CD4-positive, alpha-beta T cell (primary cell): ENCODE measurements around the gene ACTN4. TPM values are rescaled to one million over a fixed set of nuclear protein-coding genes. Genes with fewer than 3 reads are reported as not detected.

Experiments
- ATAC-seq: fragments of 200-7000 bp; cut with Tn5 transposase; one replicate; pipeline ENCODE4 v1.10.0; 2022; ENCODE audit warnings: mild to moderate bottlenecking; ENCODE audit not compliant: poor library complexity
- CTCF ChIA-PET: fragments of 350-600 bp; sonication (Branson Sonifier 250); formaldehyde crosslinking; loops from one replicate; lab custom pipeline; 2021; ENCODE audit warnings: antibody characterized with exemption, inconsistent platforms; lab: Charles Lee
- POLR2A ChIA-PET: fragments of 350-600 bp; sonication (Branson Sonifier 250); formaldehyde crosslinking; loops from one replicate; lab custom pipeline; 2021; ENCODE audit warnings: antibody characterized with exemption, inconsistent platforms; lab: Charles Lee
- DNase-seq, 14 experiments: peaks; one replicate each; pipeline ENCODE4 v3.0.0-alpha.2; 2013 to 2020; ENCODE audit warnings: mixed read lengths in 2 of 14
- H3K27ac ChIP-seq, 2 donors: one replicate each; pipeline versions ENCODE4 v1.5.1 to v1.7.0; 2013; ENCODE audit warnings: low read length in 2 of 2, low read depth in 1 of 2, mild to moderate bottlenecking in 1 of 2
- H3K27me3 ChIP-seq, 2 experiments: 1 replicate in 1 of 2; 2 replicates in 1 of 2; pipeline versions ENCODE4 v1.6.1 to v1.7.0; 2013; ENCODE audit warnings: low read length in 2 of 2, control low read depth in 1 of 2, mild to moderate bottlenecking in 1 of 2, moderate library complexity in 1 of 2; ENCODE audit not compliant: insufficient read depth in 2 of 2, control insufficient read depth in 1 of 2
- H3K36me3 ChIP-seq: one replicate; pipeline ENCODE4 v1.6.1; 2013; ENCODE audit warnings: low read length, control low read depth; ENCODE audit not compliant: insufficient read depth
- H3K4me1 ChIP-seq: one replicate; pipeline ENCODE4 v1.6.1; 2013; ENCODE audit warnings: low read length, control low read depth; ENCODE audit not compliant: insufficient read depth
- H3K4me3 ChIP-seq: one replicate; pipeline ENCODE4 v1.5.1; 2013; ENCODE audit warnings: mild to moderate bottlenecking, low read length, moderate library complexity
- H3K9me3 ChIP-seq, 2 experiments: 1 replicate in 1 of 2; 2 replicates in 1 of 2; pipeline versions ENCODE4 v1.6.1 to v1.7.0; 2013; ENCODE audit warnings: low read length in 2 of 2, mild to moderate bottlenecking in 2 of 2, control low read depth in 1 of 2, moderate library complexity in 1 of 2; ENCODE audit not compliant: control insufficient read depth in 1 of 2, insufficient read depth in 1 of 2
- H3K27ac Mint-ChIP-seq: one replicate; pipeline ENCODE4 v1.8.0; 2020; ENCODE audit warnings: mixed read lengths
- H3K27me3 Mint-ChIP-seq: one replicate; pipeline ENCODE4 v1.8.0; 2021; ENCODE audit warnings: mixed read lengths
- H3K36me3 Mint-ChIP-seq: one replicate; pipeline ENCODE4 v1.8.0; 2021; ENCODE audit warnings: low read depth, mixed read lengths
- H3K4me1 Mint-ChIP-seq: one replicate; pipeline ENCODE4 v1.8.0; 2021; ENCODE audit warnings: low read depth, mixed read lengths
- H3K4me3 Mint-ChIP-seq: one replicate; pipeline ENCODE4 v1.8.0; 2020; ENCODE audit warnings: mild to moderate bottlenecking, mixed read lengths
- H3K9me3 Mint-ChIP-seq: one replicate; pipeline ENCODE4 v1.8.0; 2020; ENCODE audit warnings: mixed read lengths
- intact Hi-C, 2 experiments: fragments of 100-400 bp; cut with DNase I in 1 of 2; cut with micrococcal nuclease in 1 of 2; formaldehyde crosslinking; loops; one replicate each; pipeline versions ENCODE4 v1.15.1 to v1.9.0; 2023 to 2025; cut with DNase I, micrococcal nuclease
- total RNA-seq, 174 experiments: library from RNA in 2 of 174; stranded (reverse) in 2 of 174; gene quantifications; one replicate each; pipeline ENCODE4 v1.2.3 and lab custom pipeline; 2021 to 2026
- TF ChIP-seq, protein P1 (sequence below): fragments of 200-600 bp; IDR thresholded peaks from one replicate; pipeline ENCODE4 v1.8.0; 2022; ENCODE audit warnings: antibody characterized with exemption, mild to moderate bottlenecking

ACTN4 gene
- total RNA-seq, 2 experiments from 2014 or later = 70.3 to 84.0 TPM

DNA sequence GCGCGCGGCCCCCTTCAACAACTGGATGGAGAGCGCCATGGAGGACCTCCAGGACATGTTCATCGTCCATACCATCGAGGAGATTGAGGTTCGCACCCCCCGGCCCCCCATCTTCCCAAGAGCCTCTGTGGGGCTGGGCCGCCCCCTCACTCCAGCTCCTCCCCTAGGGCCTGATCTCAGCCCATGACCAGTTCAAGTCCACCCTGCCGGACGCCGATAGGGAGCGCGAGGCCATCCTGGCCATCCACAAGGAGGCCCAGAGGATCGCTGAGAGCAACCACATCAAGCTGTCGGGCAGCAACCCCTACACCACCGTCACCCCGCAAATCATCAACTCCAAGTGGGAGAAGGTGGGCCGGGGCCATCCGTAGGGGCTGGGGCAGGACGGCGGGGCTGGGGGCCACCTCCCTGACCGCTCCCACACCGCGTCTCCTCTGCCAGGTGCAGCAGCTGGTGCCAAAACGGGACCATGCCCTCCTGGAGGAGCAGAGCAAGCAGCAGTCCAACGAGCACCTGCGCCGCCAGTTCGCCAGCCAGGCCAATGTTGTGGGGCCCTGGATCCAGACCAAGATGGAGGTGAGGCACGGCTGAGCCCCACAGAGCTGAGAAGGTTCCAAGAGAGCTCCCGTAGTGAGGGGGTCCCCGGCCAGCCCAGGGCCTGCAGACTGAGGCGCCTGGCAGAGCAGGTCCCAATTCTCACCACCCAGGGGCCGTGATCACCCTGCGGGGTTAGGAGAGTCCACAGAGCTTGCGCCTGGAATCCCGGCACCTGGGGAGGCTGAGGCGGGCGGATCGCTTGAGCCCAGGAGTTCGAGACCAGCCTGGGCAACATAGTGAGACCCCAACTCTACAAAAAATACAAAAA, 76.8 kb downstream of the ACTN4 start:
- Mint-ChIP-seq H3K4me1 (no peaks in the 10 kb centered on the region), H3K9me3 (no peaks in the 10 kb centered on the region), H3K4me3 (no peak overlapping the region), H3K36me3 (peaks cover 36% of the 10 kb centered on the region), H3K27me3 (no peaks in the 10 kb centered on the region), H3K27ac (no peak overlapping the region)
- TF ChIP-seq, protein P1, sequence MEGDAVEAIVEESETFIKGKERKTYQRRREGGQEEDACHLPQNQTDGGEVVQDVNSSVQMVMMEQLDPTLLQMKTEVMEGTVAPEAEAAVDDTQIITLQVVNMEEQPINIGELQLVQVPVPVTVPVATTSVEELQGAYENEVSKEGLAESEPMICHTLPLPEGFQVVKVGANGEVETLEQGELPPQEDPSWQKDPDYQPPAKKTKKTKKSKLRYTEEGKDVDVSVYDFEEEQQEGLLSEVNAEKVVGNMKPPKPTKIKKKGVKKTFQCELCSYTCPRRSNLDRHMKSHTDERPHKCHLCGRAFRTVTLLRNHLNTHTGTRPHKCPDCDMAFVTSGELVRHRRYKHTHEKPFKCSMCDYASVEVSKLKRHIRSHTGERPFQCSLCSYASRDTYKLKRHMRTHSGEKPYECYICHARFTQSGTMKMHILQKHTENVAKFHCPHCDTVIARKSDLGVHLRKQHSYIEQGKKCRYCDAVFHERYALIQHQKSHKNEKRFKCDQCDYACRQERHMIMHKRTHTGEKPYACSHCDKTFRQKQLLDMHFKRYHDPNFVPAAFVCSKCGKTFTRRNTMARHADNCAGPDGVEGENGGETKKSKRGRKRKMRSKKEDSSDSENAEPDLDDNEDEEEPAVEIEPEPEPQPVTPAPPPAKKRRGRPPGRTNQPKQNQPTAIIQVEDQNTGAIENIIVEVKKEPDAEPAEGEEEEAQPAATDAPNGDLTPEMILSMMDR = no peak
- DNase-seq (no peak), ATAC-seq (no peak)
- no peak overlapping the region for H3K4me3 ChIP-seq
- CTCF ChIA-PET = interaction anchor here (0.8 to 0.9 kb wide), 2 partner anchors 38 to 90 kb away, joined by 3 to 4 read pairs; no protein-coding TSS in a partner anchor
- intact Hi-C loops = no loop called here
- peaks cover 78% of the 10 kb centered on the region for H3K36me3 ChIP-seq
- H3K27ac ChIP-seq = no peak overlapping the region
- H3K9me3 ChIP-seq = no peaks in the 10 kb centered on the region
- H3K4me1 ChIP-seq = peaks cover 13% of the 10 kb centered on the region
- POLR2A ChIA-PET = no interaction called here
- no peaks in the 10 kb centered on the region for H3K27me3 ChIP-seq

DNA sequence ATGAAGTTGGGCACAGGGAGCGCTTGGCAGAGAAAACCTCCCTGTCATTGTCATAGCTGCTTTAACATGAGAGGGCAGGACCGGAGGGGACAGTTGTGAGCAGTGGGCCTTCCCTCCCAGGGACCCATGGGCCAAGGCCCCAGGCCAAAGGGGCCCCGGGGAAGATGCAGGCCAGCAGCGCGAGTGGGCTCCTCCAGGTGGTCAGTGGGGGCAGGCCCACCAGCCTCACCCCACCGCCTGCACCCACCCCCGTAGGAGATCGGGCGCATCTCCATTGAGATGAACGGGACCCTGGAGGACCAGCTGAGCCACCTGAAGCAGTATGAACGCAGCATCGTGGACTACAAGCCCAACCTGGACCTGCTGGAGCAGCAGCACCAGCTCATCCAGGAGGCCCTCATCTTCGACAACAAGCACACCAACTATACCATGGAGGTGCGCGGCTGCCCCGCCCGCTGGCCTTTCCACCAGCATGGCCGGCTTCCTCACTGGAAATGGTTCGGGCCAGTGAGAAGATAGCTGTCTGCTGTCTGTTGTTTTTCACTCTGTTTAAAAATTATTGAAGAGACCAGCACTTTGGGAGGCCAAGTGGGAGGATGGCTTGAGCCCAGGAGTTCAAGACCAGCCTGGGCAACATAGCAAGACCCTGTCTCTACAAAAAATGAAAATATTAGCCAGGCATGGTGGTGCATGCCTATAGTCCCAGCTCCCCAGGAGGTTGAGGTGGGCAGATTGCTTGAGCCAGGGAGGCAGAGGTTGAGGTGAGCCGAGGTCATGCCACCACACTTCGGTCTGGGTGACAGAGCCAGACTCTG, 78.2 kb downstream of the ACTN4 start:
- Histone ChIP-seq H3K36me3 (peaks cover 74% of the 10 kb centered on the region), H3K9me3 (no peaks in the 10 kb centered on the region), H3K27ac (no peak overlapping the region), H3K4me3 (no peak overlapping the region), H3K4me1 (peaks cover 17% of the 10 kb centered on the region), H3K27me3 (no peaks in the 10 kb centered on the region)
- Mint-ChIP-seq H3K9me3 (no peaks in the 10 kb centered on the region), H3K27me3 (no peaks in the 10 kb centered on the region), H3K4me3 (no peak overlapping the region), H3K27ac (no peak overlapping the region), H3K4me1 (peaks cover 4% of the 10 kb centered on the region), H3K36me3 (peaks cover 39% of the 10 kb centered on the region)
- POLR2A ChIA-PET = interaction anchor here (0.9 kb wide), 1 partner anchor 44 kb away, joined by 3 read pairs; no protein-coding TSS in a partner anchor
- intact Hi-C loops = no loop called here
- CTCF ChIA-PET = interaction anchor here (0.8 to 1.2 kb wide), 2 partner anchors 44 to 91 kb away, joined by 3 read pairs; no protein-coding TSS in a partner anchor
- TF ChIP-seq, protein P1 = no peak
- no peak for ATAC-seq
- no peak for DNase-seq

DNA sequence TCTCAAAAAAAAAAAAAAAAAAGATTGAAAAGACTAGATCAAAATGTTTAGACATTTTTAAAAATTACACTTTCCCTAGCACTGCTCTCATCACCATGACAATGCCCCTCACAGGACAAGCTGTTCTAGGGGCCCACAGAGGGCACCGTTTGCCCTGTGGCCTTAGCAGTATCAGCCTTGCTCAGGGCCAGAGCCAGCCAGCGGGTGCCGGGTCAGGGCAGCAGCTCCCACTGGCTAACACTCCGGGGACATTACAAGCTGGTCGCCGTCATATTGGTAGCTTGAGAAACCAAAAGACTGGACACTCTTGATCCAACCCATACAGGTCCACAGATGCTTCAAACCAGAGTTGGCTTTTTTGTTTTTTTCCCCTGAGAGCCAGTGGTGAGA, 78.8 kb downstream of the ACTN4 start:
- POLR2A ChIA-PET = interaction anchor here (0.9 kb wide), 1 partner anchor 43 kb away, joined by 3 read pairs; no protein-coding TSS in a partner anchor
- no peak overlapping the region for H3K4me3 Mint-ChIP-seq

More for the DNA sequence above, 78.8 kb downstream of the ACTN4 start:
- Mint-ChIP-seq H3K9me3 (no peaks in the 10 kb centered on the region), H3K36me3 (peaks cover 33% of the 10 kb centered on the region), H3K27me3 (no peaks in the 10 kb centered on the region), H3K4me1 (peaks cover 4% of the 10 kb centered on the region), H3K27ac (no peak overlapping the region)
- Histone ChIP-seq H3K4me3 (no peak overlapping the region), H3K4me1 (peaks cover 17% of the 10 kb centered on the region), H3K36me3 (peaks cover 71% of the 10 kb centered on the region), H3K9me3 (no peaks in the 10 kb centered on the region), H3K27ac (peak overlapping the region in 1 of 2 donors; percentile 15), H3K27me3 (no peaks in the 10 kb centered on the region)
- DNase-seq (no peak), ATAC-seq (no peak)
- intact Hi-C loops = no loop called here
- CTCF ChIA-PET = interaction anchor here (1.2 kb wide), 1 partner anchor 43 kb away, joined by 3 read pairs; no protein-coding TSS in a partner anchor
- TF ChIP-seq, protein P1 = no peak
